Hepatocyte (in vitro differentiated cells): Measurements from ENCODE around the gene CAB39L. TPM values are rescaled to one million over a fixed set of nuclear protein-coding genes. Genes with fewer than 3 reads are reported as not detected.

Experiments used
- DNase-seq: peaks from one replicate; pipeline ENCODE4 v3.0.0-alpha.2; 2016; ENCODE audit warnings: low spot score
- H2AFZ ChIP-seq: fragments of 200-600 bp; sonication (generic); 2 replicates; pipeline ENCODE4 v1.6.0; 2016; ENCODE audit warnings: antibody characterized with exemption, mild to moderate bottlenecking
- H3K27ac ChIP-seq: fragments of 200-600 bp; sonication (generic); 2 replicates; pipeline ENCODE4 v1.5.1; 2016; ENCODE audit warnings: mild to moderate bottlenecking
- H3K27me3 ChIP-seq: fragments of 200-600 bp; sonication (generic); 2 replicates; pipeline ENCODE4 v1.6.1; 2016
- H3K36me3 ChIP-seq: fragments of 200-600 bp; sonication (generic); replicated peaks from 2 replicates; pipeline ENCODE4 v1.5.1; 2016; ENCODE audit warnings: low read depth; ENCODE audit not compliant: insufficient read depth
- H3K4me1 ChIP-seq: fragments of 200-600 bp; sonication (generic); 2 replicates; pipeline ENCODE4 v1.5.1; 2016; ENCODE audit warnings: mild to moderate bottlenecking, moderate library complexity; ENCODE audit not compliant: insufficient read depth
- H3K4me2 ChIP-seq: fragments of 200-600 bp; sonication (generic); 2 replicates; pipeline ENCODE4 v1.6.0; 2016
- H3K4me3 ChIP-seq: fragments of 200-600 bp; sonication (generic); 2 replicates; pipeline ENCODE4 v1.5.1; 2016; ENCODE audit warnings: mild to moderate bottlenecking
- H3K79me2 ChIP-seq: fragments of 200-600 bp; sonication (generic); 2 replicates; pipeline ENCODE4 v1.6.0; 2017; ENCODE audit warnings: mild to moderate bottlenecking
- H3K9me2 ChIP-seq: fragments of 200-600 bp; sonication (generic); replicated peaks from 2 replicates; pipeline ENCODE4 v1.6.0; 2017; ENCODE audit warnings: mild to moderate bottlenecking; ENCODE audit not compliant: insufficient read depth
- H3K9me3 ChIP-seq: fragments of 200-600 bp; sonication (generic); 2 replicates; pipeline ENCODE4 v1.5.1; 2016; ENCODE audit warnings: low read depth, mild to moderate bottlenecking
- H4K20me1 ChIP-seq: fragments of 200-600 bp; sonication (generic); 2 replicates; pipeline ENCODE4 v1.6.0; 2016; ENCODE audit warnings: mild to moderate bottlenecking; ENCODE audit not compliant: insufficient read depth, poor library complexity, severe bottlenecking
- EZH2 ChIP-seq: fragments of 200-600 bp; sonication (generic); IDR thresholded peaks from 2 replicates; pipeline ENCODE4 v1.6.1; 2016; ENCODE audit warnings: antibody characterized with exemption, mild to moderate bottlenecking, borderline replicate concordance
- EZH2phosphoT487 ChIP-seq: fragments of 200-600 bp; sonication (generic); IDR thresholded peaks from one replicate; pipeline ENCODE4 v1.6.1; 2018; ENCODE audit warnings: antibody characterized with exemption, mild to moderate bottlenecking, low read depth, moderate library complexity; ENCODE audit not compliant: unreplicated experiment, severe bottlenecking
- WGBS: methylation state at CpG from one replicate; pipeline ENCODE4 v1.1.6; 2016; ENCODE audit warnings: low lambda C conversion rate; ENCODE audit errors: missing lambda C conversion rate; 5-methylcytosine and 5-hydroxymethylcytosine counted together
- polyA plus RNA-seq: library from polyadenylated mRNA; unstranded; fragments of >200 nt; fragmentation: Nextera tagmentation; extraction: Ambion mirVana; gene quantifications from 2 replicates; pipeline ENCODE4 v1.2.1, GENCODE V29; 2016
- total RNA-seq: library from RNA; depleted of rRNA; stranded (reverse); fragments of >200 nt; gene quantifications from 2 replicates; pipeline ENCODE4 v1.2.3, GENCODE V29; 2014
- TF ChIP-seq, protein P1 (sequence below): fragments of 200-600 bp; sonication (generic); IDR thresholded peaks from 2 replicates; pipeline ENCODE4 v1.5.1; 2016; ENCODE audit warnings: antibody characterized with exemption, mild to moderate bottlenecking; ENCODE audit not compliant: poor library complexity

The CAB39L gene
- total and polyA plus RNA-seq, 2 experiments from 2014 or later, result 13.7 to 20.4 TPM

DNA sequence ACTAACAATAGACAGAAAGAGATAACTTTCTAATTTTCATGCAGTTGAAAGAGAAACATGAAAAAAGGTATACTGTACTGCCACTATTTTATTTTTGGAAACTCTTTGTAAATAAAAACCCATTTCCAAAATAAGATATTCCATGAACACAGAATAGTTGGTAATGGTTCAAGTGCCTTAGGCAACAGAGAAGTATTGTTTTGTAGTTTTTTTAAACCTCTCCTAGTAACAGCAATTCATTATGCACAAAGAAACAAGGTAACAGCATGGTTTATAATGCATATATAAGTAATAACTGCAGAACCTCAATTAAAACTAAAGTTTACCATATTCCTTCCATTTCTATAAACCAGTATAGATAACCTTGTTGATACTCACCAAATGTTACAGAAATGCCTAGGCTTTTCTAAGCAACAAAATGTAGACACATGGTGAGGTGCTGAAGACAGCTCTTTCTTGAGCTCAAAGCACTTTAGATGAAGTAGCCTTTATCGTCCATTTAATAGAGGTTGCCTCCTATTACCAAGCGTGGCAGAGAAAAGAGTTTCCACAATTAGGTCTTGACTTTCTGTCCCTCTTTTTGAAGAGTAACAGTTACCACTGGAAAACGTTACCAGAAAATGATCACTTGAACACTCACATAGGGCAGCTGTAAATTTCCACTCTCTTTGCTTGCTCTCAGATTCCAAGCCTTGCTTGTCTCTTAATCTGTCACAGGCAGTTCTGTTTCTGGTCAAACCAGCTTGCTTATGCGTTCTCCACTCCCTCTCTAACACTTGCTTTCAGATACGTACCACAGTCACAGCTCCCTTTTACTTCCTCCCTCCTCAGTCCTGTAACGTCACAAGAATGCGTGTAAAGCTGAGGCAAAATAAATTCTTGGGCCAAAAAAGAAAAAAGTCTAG, 42.9 kb downstream of the CAB39L start:
- no peaks in the 10 kb centered on the region for H3K27me3 ChIP-seq
- H3K79me2 ChIP-seq, result peaks cover 4% of the 10 kb centered on the region
- H3K9me2 ChIP-seq, result no peaks in the 10 kb centered on the region
- peak overlapping the region; percentile 74 for H3K27ac ChIP-seq
- no peak overlapping the region for H3K4me3 ChIP-seq
- 16% methylated on average over 7 of the region's 7 CpGs for WGBS
- no peaks in the 10 kb centered on the region for H3K9me3 ChIP-seq
- H3K4me1 ChIP-seq, result no peaks in the 10 kb centered on the region
- H2AFZ ChIP-seq, result peak overlapping the region; percentile 3
- peak; percentile 71 for DNase-seq
- TF ChIP-seq EZH2 (no peak), EZH2phosphoT487 (no peak)
- TF ChIP-seq, protein P1, sequence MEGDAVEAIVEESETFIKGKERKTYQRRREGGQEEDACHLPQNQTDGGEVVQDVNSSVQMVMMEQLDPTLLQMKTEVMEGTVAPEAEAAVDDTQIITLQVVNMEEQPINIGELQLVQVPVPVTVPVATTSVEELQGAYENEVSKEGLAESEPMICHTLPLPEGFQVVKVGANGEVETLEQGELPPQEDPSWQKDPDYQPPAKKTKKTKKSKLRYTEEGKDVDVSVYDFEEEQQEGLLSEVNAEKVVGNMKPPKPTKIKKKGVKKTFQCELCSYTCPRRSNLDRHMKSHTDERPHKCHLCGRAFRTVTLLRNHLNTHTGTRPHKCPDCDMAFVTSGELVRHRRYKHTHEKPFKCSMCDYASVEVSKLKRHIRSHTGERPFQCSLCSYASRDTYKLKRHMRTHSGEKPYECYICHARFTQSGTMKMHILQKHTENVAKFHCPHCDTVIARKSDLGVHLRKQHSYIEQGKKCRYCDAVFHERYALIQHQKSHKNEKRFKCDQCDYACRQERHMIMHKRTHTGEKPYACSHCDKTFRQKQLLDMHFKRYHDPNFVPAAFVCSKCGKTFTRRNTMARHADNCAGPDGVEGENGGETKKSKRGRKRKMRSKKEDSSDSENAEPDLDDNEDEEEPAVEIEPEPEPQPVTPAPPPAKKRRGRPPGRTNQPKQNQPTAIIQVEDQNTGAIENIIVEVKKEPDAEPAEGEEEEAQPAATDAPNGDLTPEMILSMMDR, result no peak
- peak overlapping the region; percentile 65 for H3K4me2 ChIP-seq
- no peaks in the 10 kb centered on the region for H4K20me1 ChIP-seq
- H3K36me3 ChIP-seq, result no peaks in the 10 kb centered on the region

DNA sequence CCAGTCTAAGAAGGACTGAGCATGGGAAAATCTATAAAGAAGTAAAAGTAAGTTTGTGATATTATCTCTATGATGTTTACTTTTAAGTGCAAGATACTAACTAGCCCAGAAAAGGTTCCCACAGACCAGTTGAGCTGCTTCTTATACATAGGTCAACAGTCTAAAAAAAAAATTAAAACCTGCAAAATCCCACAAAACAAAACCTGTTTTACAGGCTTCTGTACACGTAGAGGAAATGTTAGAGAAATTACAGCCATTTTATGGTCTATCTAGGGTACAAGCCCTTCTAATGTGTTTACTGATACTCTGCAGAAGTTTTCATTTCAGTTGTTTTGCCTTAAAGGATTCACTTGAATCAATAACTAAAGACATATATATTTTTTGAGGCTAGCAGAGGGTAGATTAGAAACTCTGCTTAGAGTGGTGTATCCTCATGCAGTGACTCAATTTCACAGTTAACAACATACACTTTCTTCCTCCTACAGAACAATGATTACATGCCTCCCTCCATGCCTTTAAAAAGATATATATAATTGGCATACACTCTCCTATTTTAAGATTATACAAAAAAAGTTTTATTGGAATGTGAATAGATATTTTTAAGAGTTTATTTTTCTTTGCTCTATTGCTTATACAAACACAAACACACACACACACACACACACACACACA, 43.9 kb downstream of the CAB39L start:
- 42% methylated on average over 1 of the region's 1 CpG for WGBS
- no peaks in the 10 kb centered on the region for H3K27me3 ChIP-seq
- H3K9me3 ChIP-seq, result no peaks in the 10 kb centered on the region
- no peak for TF ChIP-seq EZH2phosphoT487
- TF ChIP-seq EZH2, result no peak
- TF ChIP-seq, protein P1, result no peak
- H3K4me1 ChIP-seq, result no peaks in the 10 kb centered on the region
- no peaks in the 10 kb centered on the region for H3K9me2 ChIP-seq
- peak; percentile 6 for DNase-seq
- peaks cover 4% of the 10 kb centered on the region for H3K79me2 ChIP-seq
- H3K36me3 ChIP-seq, result no peaks in the 10 kb centered on the region
- peak overlapping the region; percentile 30 for H3K27ac ChIP-seq
- no peak overlapping the region for H2AFZ ChIP-seq
- H4K20me1 ChIP-seq, result no peaks in the 10 kb centered on the region
- H3K4me3 ChIP-seq, result no peak overlapping the region
- H3K4me2 ChIP-seq, result peak overlapping the region; percentile 65

DNA sequence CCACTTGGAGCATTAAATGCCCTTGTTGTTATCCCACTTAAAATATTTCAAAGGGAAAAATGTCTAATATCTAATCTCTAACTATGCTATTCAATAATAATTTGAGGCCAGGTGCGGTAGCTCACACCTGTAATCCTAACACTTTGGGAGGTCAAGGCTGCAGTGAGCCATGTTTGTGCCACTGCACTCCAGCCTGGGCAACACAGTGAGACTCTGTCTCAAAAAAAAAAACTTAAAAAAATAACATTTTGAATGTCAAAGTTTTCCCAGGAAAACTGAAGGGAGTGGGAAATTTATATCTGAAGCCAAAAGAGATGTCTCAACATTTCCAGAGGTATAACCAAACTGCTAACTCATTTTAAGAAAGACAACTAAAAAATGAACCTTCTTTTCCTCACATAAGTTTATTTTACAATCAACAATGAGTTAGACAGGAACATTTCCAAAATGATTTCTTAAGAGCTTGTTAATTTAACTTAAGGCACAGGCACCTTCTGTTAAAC, 47.9 kb downstream of the CAB39L start:
- TF ChIP-seq EZH2phosphoT487, result no peak
- TF ChIP-seq, protein P1, result no peak
- TF ChIP-seq EZH2, result no peak
- Histone ChIP-seq H3K9me2 (no peaks in the 10 kb centered on the region), H3K79me2 (peaks cover 4% of the 10 kb centered on the region), H3K9me3 (no peaks in the 10 kb centered on the region), H3K27ac (no peak overlapping the region), H4K20me1 (no peaks in the 10 kb centered on the region), H2AFZ (no peak overlapping the region), H3K27me3 (no peaks in the 10 kb centered on the region), H3K4me2 (no peak overlapping the region), H3K4me3 (no peak overlapping the region), H3K4me1 (no peaks in the 10 kb centered on the region), H3K36me3 (no peaks in the 10 kb centered on the region)
- 100% methylated on average over 1 of the region's 1 CpG for WGBS
- DNase-seq, result no peak
